ENCODE measurements around the gene MTHFD2L. TPM values are rescaled to one million over a fixed set of nuclear protein-coding genes. Genes with fewer than 3 reads are reported as not detected.

MTHFD2L gene
- polyA plus RNA-seq, 12 donors = 13.8 to 22.7 (median 16.5) TPM; not detected in 1

DNA sequence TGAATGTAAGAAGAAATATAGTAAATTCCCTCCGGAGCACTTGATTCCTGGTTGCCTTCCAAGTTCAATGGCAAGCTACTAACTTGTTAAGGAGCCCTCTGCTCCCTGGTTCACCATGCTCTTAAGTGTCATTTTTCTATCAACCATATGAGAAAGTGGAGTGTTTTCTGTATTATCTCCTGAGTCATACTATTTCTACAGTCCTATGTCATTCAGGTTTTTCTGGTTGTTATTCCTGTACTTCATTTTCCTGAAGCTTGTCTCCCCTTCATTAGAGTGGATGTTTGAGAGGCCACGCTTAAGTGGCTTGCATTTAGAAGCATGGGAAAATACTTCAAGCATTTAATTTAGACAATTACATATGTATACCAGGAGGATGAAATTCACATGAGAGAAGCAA is 135.6 kb downstream of the MTHFD2L start:
- DNase-seq = no peak

DNA sequence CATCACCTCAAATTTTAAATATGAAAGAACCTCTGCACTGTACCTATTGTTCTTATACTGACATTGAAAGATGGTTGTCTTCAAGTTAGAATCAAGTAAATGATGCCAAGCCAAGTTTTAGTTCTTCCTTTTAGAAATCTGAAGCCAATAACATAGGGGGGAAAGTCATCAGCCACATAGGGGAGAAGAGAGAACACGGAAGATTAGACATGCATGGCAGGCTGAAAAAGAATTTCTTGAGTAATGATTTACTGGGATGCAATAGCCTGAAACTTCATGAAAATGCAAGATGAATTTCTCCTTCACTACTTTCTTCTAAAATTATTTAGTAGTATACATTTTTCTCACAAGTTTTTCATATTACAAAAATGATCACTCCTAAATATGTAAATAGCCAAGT is 136.8 kb downstream of the MTHFD2L start:
- no peak for DNase-seq

DNA sequence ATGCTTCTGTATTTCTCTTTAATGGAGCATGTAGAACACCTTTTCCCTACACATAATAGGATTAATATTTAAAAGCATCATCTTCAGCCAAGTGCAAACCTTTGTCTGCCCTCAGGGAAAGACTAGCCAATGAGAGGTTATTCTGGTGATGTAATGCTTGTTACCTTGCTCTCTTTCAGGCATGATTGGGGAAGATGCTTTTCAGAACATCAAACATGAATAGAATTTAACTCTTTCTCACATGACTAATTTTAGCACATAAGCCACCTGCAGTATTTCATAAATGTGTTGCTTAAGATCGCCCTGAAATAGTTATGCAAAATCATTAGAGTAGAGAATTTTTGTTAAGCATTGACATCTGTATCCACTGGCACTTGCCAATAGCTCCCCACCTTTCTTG is 139.6 kb downstream of the MTHFD2L start:
- DNase-seq = no peak

- DNase-seq = no peak
Measured at GRCh38 chr4:74304095-74304625, 146.2 kb downstream of the MTHFD2L start.

- no peak for DNase-seq
Measured at GRCh38 chr4:74305000-74305399, 147.1 kb downstream of the MTHFD2L start.

DNA sequence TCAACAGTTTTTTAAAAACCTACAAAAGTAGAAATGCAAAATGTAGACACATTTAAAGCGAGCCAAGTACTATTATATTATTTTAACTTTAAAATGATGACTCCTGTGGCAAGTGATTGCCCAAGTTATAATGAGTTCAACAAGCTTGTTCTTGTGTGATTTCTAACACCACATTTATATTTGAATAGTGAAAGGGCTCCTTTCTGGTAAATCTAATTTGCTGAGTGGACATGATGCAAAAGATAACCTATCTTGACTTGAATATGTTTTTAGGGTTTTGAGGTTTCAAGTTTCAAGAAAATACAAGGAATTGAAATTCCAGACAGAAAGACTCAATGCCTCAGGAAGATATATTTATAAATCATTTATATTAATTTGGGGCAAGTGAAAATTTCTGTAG is 149.3 kb downstream of the MTHFD2L start:
- DNase-seq = no peak

GRCh38 chr4:74308215-74308614 is 150.3 kb downstream of the MTHFD2L start, which contains the start of gene EPGN:
EPGN (plus strand) TSS chr4:74308470; CDS start chr4:74308534, 64 bp downstream.
- DNase-seq = no peak

- DNase-seq = no peak
Measured at GRCh38 chr4:74309223-74309622, 151.3 kb downstream of the MTHFD2L start.

- peak; percentile 49 for DNase-seq
Measured at GRCh38 chr4:74311696-74312313, 153.9 kb downstream of the MTHFD2L start.

GRCh38 chr4:74314329-74314728 is 156.4 kb downstream of the MTHFD2L start:
- no peak for DNase-seq

GRCh38 chr4:74314944-74315343 is 157.0 kb downstream of the MTHFD2L start:
- DNase-seq = no peak

DNA sequence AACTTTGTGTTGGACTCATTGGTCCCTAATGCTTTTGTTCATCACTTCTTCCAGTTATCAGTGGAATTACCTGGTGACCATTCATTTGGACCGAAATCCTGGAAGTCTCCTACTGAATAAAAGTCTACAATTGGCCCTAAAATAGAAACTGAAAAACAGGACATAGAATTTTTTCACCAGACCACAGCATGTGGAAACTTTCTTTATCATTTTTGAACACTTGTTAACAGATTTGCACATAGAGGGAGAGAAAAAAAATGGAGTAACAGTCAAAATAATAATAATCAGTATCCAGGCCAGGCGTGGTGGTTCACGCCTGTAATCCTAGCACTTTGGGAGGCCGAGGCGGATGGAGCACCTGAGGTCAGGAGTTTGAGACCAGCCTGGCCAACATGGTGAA is 157.5 kb downstream of the MTHFD2L start:
- DNase-seq = no peak

DNA sequence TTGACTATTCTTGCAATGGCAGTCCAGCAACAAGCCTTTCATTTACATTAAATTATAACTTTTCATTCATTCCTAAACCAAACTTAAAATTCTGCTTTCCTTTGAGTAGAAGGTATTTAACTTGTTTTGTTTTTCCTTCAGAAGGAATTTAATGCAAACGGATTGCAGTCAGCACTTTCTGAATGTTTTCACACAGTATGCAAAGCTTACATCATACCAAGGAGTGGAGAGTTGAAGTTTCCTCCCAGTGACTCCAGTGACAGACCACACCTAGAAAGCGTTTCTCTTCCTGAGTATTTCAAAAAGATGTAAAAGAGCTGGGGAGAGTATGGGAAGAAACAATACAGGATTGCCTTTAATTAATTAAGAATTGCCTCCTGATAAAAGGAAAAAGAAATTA is 158.5 kb downstream of the MTHFD2L start:
- no peak for DNase-seq

- no peak for DNase-seq
Measured at GRCh38 chr4:74317616-74318246, 159.8 kb downstream of the MTHFD2L start.

DNA sequence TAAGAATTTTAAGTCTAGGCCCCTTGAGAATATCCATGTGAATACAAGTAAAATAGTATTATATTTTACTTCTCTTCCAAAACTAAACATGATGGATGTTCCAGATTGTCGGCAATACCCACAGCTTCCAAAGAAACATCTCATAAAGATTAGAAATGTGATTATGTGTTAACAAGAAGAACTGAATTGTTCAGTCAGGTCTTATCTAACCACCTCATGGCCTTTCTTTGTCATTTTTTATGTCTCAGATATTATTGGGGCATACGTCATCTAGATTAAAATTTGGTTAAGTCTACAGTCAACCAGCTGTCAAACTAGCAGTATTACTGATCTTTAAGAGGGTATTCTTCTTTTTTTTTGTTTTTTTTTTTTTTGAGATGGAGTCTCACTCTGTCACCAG is 160.4 kb downstream of the MTHFD2L start:
- no peak for DNase-seq

DNA sequence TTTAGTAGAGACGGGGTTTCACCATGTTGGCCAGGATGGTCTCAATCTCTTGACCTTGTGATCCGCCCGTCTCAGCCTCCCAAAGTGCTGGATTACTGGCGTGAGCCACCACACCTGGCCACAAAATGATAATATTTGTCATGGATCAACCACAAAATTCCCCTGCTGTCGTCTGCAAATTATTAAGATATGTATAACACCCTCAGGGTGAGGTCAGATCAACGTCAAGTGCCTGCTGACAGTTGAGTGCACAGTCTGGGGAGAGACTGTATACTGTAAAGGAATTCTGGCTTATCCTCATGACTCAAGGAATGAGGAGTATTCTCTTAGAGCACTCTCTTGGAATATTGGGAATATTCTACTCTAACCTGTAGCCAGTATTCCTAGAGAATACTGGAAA is 161.6 kb downstream of the MTHFD2L start:
- DNase-seq = no peak

DNA sequence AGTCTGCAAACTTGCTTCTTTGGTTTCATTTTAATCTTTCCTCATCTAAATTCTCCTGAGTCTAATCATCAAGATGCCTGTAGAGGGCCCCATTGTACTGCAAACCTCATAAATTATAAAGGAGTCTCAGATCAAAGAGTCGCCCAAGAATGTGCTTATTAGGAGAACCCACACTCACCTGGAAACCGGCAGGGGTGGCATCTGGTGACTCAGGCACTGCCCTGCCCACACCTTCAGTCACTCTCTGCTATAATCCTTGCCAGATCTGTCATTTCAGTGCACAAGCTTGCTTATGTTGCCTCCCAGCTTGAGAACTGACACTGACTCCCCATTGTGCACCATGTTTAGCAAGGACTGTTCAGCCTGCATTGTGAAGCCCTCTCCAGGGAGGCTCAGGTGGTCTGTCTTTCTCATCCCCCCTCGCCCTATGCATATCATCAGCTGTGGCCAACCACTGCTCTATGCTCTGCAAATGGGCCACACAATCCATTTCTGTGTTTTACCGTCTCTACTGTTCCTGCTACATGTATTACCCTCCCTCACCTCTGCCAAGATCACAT is 162.7 kb downstream of the MTHFD2L start:
- no peak for DNase-seq

- DNase-seq = no peak
Measured at GRCh38 chr4:74322301-74322700, 164.4 kb downstream of the MTHFD2L start.

DNA sequence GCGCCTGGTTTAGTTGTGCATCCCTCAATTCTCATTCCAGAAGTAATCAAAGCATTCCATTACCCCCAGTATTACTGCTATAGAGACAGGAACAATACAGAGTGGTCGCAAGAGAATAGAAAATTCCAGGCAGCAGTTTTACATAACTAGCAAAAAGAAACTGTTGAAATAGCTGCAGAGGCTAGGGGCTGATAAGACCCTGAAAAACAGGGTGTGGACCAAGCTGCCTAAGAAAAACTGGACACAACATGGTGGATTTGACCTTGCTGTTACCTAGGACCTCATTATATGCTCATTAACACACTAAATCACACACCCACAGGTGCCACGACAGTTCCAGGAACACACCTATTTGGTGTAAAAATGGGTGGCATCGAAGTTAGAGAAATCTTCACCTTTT is 165.7 kb downstream of the MTHFD2L start:
- DNase-seq = no peak

DNA sequence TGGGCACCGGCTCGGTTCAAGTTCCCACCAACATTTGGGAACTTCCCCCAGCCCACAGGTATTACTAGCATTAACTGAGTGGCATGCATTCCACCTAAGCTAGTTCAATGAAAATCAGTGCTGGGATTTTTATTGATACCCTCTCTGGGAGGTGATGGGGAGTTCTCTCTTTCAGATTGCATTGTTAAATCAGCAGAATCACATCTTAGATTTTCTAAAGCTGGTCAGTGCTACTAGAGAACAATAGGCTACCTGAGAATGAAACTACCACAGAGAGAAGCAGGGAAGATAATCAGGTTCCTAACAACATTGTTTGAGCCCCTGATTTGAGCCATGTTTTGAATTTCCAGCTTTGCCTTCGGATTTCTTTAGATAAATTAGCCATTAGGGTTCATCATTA is 166.3 kb downstream of the MTHFD2L start:
- no peak for DNase-seq

DNA sequence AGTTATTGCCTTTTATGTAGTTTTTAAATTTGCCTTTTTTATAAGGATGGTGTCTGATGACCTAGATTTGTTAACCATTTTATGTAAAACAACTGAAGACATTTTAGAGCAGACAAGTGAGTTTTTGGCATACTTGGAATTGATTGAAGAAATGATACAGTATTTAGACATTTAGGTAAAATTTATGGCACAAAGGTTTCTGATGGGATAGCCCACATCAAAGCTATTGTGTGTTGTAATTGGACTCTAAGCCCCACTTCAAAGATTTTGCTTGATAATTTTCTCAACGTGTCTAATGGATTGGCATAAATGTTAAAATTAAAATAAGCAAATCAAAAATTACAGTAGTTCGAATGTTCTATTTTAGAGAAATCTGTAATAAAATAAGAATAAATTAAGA is 168.0 kb downstream of the MTHFD2L start:
- DNase-seq = no peak

GRCh38 chr4:74327762-74328161 is 169.8 kb downstream of the MTHFD2L start:
- DNase-seq = no peak

DNA sequence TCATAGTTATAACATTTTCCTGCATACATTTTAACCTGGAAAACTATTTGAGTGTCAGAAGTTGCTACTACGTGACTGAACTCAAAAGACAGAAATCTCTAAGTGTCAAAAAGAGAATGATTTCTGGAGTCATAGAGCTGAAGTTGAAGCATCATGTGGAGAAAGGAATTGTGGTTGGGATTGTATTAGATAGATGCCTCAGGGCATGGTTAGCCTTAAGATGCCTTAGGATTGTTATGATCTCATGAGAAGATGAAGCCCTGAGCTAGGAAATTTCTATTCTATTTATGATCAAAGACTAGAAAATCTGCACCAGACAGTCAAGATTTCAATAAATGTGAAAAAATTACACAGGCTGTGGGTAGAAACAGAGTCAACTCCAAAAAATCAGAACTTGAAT is 170.6 kb downstream of the MTHFD2L start:
- no peak for DNase-seq
